Astrocyte of the cerebellum (primary cell): Measurements from ENCODE around the gene PRR29.

ENCODE experiments used
- DNase-seq: peaks from one replicate; pipeline ENCODE4 v3.0.0-alpha.2; 2011; ENCODE audit warnings: low read depth
- H3K4me3 ChIP-seq: 2 replicates; pipeline ENCODE4 v1.5.1; 2011; ENCODE audit warnings: mild to moderate bottlenecking, low read depth, low read length, moderate library complexity
- in situ Hi-C: cut with HindIII; loops from 2 replicates; pipeline ENCODE4 v1.10.0; 2017; ENCODE audit warnings: low sequenced_read_pairs
- TF ChIP-seq, protein P1 (sequence below): IDR thresholded peaks from 2 replicates; pipeline ENCODE4 v1.5.1; 2012; ENCODE audit warnings: low read length, low read depth, moderate library complexity, mild to moderate bottlenecking; ENCODE audit errors: missing control alignments

Gene PRR29

DNA sequence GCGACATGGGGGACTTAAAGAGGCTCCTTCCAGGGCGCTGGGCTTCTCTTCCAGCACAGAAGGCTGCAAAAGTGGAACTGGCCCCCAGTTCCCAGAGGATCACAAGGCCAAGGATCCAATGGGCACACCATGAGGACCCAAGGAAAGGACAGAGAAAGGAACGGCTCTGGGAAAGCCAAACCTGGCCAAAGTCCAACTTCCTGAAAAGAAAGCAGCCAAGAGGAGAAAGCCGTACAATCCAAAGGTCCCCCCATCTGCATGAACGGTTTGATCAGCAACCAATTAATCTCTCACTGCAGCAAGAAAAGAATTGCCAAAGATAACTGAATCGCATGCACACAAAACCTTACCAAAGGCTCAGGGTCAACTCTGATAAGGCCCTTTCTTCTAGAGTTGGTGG lies 42.1 kb downstream of the PRR29 start:
- no peak overlapping the region for H3K4me3 ChIP-seq
- in situ Hi-C loops: no loop called here
- TF ChIP-seq, protein P1, sequence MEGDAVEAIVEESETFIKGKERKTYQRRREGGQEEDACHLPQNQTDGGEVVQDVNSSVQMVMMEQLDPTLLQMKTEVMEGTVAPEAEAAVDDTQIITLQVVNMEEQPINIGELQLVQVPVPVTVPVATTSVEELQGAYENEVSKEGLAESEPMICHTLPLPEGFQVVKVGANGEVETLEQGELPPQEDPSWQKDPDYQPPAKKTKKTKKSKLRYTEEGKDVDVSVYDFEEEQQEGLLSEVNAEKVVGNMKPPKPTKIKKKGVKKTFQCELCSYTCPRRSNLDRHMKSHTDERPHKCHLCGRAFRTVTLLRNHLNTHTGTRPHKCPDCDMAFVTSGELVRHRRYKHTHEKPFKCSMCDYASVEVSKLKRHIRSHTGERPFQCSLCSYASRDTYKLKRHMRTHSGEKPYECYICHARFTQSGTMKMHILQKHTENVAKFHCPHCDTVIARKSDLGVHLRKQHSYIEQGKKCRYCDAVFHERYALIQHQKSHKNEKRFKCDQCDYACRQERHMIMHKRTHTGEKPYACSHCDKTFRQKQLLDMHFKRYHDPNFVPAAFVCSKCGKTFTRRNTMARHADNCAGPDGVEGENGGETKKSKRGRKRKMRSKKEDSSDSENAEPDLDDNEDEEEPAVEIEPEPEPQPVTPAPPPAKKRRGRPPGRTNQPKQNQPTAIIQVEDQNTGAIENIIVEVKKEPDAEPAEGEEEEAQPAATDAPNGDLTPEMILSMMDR: no peak
- no peak for DNase-seq

DNA sequence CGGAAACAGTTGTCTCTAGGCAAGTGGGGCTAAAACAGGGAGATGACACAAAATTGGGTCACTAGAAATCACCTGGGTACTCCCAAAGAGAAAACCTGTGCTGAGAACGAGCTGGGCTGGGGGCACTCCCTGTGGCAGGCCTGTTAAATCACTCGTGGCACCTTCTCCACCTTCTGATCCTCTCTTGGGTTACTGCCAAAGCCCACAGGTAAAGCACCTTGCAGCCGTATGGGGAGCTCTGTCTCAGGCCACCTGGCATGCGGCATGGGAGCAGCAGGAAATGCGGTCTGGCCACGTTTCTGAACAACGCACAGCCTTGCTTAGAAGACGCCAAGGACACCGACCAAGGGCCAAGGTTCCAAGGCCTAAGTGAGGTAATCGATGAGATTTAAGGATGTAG lies 43.8 kb downstream of the PRR29 start:
- TF ChIP-seq, protein P1: no peak
- in situ Hi-C loops: no loop called here
- no peak for DNase-seq
- H3K4me3 ChIP-seq: no peak overlapping the region

DNA sequence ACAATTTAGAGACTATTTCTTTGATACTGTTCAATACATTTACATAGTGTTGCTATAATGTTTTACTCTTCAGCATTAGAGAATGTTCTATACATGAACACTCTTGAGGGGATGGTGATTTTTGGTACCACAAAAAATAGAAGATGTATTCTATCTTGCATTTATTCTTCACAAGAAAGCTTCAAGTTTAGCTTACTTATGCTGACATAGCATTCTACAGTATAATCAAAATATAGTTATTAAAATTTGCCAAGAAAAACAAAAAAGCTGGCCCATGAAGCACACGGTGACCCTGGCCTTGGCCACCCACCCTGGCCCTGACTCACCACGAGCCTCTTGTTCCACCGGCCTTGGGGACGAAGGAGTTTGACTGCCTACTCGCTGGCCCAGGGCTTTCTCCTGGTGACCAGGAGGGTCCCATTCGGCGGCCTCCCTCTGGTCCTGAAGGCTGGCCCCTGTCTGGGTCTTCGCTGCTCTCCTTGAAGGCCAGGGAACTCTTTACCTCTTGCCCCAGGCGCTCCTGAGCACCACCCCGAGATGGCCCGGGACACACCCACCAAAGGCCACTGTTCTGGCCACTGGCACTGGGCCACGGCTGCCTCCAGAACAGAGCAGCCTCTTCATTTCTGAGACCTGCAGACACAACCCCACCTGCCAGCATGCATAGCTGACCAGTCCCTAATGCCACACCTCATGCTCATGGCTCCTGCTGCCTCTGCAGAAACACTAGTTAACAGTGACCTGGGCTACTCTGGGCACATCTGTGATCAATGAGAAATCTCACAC lies 44.7 kb downstream of the PRR29 start:
- no peak for DNase-seq
- no peak overlapping the region for H3K4me3 ChIP-seq
- in situ Hi-C loops: no loop called here
- TF ChIP-seq, protein P1: no peak

DNA sequence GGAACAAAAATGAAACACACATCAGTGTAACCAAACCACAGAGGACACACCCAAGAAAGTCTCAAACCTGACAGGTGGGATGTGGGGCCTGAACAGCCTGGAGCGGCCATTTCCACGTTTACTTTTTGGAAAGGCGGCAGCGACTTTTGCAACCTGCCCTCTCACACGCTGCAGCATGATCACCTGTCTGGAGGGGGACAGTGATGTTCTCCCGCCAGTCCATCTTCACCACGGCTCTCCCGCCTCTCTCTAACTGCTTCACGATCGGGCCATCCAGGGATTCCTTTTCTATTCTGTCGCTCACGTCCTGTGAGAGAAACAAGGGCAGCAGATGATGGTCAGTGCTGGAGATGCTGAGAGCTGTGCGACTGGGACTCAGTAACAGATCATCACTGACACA lies 47.0 kb downstream of the PRR29 start:
- TF ChIP-seq, protein P1: no peak
- in situ Hi-C loops: no loop called here
- no peak for DNase-seq
- H3K4me3 ChIP-seq: no peak overlapping the region

DNA sequence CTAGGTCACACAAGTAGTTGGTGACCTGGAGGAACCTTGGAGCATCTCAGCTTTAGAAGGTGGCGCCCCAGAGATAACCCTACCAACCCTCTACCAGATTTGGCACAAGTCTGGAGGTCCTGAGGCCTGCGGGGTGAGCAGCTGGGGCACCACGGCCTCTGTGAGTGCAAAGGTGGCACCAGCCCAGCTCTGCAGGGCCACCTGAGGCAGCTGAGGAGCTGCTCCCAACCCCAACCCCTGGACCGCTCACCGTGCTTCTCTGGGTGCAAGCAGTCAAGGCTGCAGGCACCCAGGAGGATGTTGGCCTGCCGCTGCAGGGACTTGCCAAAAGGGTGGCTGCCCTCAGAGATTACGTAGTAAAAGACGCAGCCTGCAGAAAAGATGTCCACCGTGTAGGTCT lies 50.7 kb downstream of the PRR29 start:
- in situ Hi-C loops: no loop called here
- no peak overlapping the region for H3K4me3 ChIP-seq
- DNase-seq: no peak
- TF ChIP-seq, protein P1: no peak

DNA sequence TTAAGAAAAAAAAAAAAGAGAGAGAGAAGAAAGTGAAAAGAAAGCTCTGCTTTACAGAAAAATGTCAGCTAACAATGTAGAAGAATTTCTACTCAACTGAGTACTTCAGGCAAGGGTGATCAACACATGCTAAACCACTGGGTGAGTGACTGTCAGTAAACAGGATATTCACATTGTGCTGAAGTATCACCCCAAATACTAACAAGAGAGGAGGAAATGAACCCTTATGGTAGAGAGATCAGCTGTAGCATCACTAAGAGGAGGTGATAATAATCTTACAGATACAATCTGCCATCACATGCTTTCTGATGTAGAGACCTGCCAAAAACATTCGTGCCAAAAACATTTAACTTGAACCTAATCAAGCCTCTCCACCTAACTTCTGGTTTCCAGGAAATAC lies 53.0 kb downstream of the PRR29 start:
- in situ Hi-C loops: no loop called here
- no peak for DNase-seq

More for the DNA sequence above, 53.0 kb downstream of the PRR29 start:
- TF ChIP-seq, protein P1: no peak
- no peak overlapping the region for H3K4me3 ChIP-seq
